Endometrial microvascular endothelial cells (primary cell): Measurements from ENCODE around the gene CEMIP. TPM values are rescaled to one million over a fixed set of nuclear protein-coding genes. Genes with fewer than 3 reads are reported as not detected.

Source experiments
- in situ Hi-C: cut with HindIII; loops from 2 replicates; pipeline ENCODE4 v1.10.0; 2017; ENCODE audit warnings: low sequenced_read_pairs, low pct_unique_long_range_greater_than_20kb; ENCODE audit errors: inconsistent ontology term
- total RNA-seq: library from RNA; depleted of rRNA; stranded (reverse); fragments of >200 nt; gene quantifications from one replicate; pipeline ENCODE4 v1.2.3, GENCODE V29; 2015; ENCODE audit errors: inconsistent ontology term

CEMIP gene
- total RNA-seq, 1 donor from 2014 or later, result 1.4 TPM

GRCh38 chr15:80815106-80815505 is 35.9 kb downstream of the CEMIP start:
- in situ Hi-C loops, result no loop called here

- in situ Hi-C loops, result no loop called here
These were observed 37.0 kb downstream of the CEMIP start for GRCh38 chr15:80816049-80816653.

- in situ Hi-C loops, result no loop called here
These were observed 37.8 kb downstream of the CEMIP start for GRCh38 chr15:80816936-80817335.

GRCh38 chr15:80817901-80818300 is 38.7 kb downstream of the CEMIP start:
- in situ Hi-C loops, result no loop called here

- in situ Hi-C loops, result no loop called here
These were observed 39.8 kb downstream of the CEMIP start for GRCh38 chr15:80819001-80819400.

GRCh38 chr15:80820092-80820491 is 40.9 kb downstream of the CEMIP start:
- in situ Hi-C loops, result no loop called here

- in situ Hi-C loops, result no loop called here
These were observed 43.1 kb downstream of the CEMIP start for GRCh38 chr15:80822256-80822655.

GRCh38 chr15:80822676-80823075 is 43.5 kb downstream of the CEMIP start:
- in situ Hi-C loops, result no loop called here

- in situ Hi-C loops, result no loop called here
These were observed 44.0 kb downstream of the CEMIP start for GRCh38 chr15:80823120-80823519.

GRCh38 chr15:80823995-80824394 is 44.8 kb downstream of the CEMIP start:
- in situ Hi-C loops, result no loop called here

GRCh38 chr15:80825361-80826030 is 46.3 kb downstream of the CEMIP start:
- in situ Hi-C loops, result no loop called here

- in situ Hi-C loops, result no loop called here
These were observed 49.6 kb downstream of the CEMIP start for GRCh38 chr15:80828796-80829195.

GRCh38 chr15:80830677-80831076 is 51.5 kb downstream of the CEMIP start:
- in situ Hi-C loops, result no loop called here

GRCh38 chr15:80831192-80831591 is 52.0 kb downstream of the CEMIP start:
- in situ Hi-C loops, result no loop called here

GRCh38 chr15:80831606-80832224 is 52.5 kb downstream of the CEMIP start:
- in situ Hi-C loops, result no loop called here

- in situ Hi-C loops, result no loop called here
These were observed 53.5 kb downstream of the CEMIP start for GRCh38 chr15:80832686-80833085.

- in situ Hi-C loops, result no loop called here
These were observed 55.2 kb downstream of the CEMIP start for GRCh38 chr15:80834402-80834801.

GRCh38 chr15:80834906-80835305 is 55.7 kb downstream of the CEMIP start:
- in situ Hi-C loops, result no loop called here

- in situ Hi-C loops, result no loop called here
These were observed 56.2 kb downstream of the CEMIP start for GRCh38 chr15:80835336-80835735.

GRCh38 chr15:80836223-80836622 is 57.1 kb downstream of the CEMIP start:
- in situ Hi-C loops, result no loop called here
